Activated CD8-positive, alpha-beta memory T cell treated with anti-CD3 and anti-CD28 coated beads for 1 hour (primary cell): ENCODE measurements around the gene PDE11A.
"Not testable (repeated sequence)": the region's sequence is repeated elsewhere in the genome, so short reads cannot be mapped to it uniquely, and the experiment has no call there.

Experiments used
- DNase-seq, 2 donors: peaks; one replicate each; pipeline ENCODE4 v3.0.0-alpha.2; 2020; ENCODE audit warnings: low read depth in 1 of 2; ENCODE audit errors: extremely low read depth in 1 of 2

Gene PDE11A

GRCh38 chr2:178012639-178013038, 59.9 kb downstream of the PDE11A start:
- DNase-seq, result no peak

- DNase-seq, result no peak
Observed at GRCh38 chr2:178009813-178010212, 62.8 kb downstream of the PDE11A start.

GRCh38 chr2:178008636-178009289, 63.8 kb downstream of the PDE11A start:
- no peak for DNase-seq

- no peak for DNase-seq
Observed at GRCh38 chr2:178006710-178007109, 65.9 kb downstream of the PDE11A start.

GRCh38 chr2:178005756-178006155, 66.8 kb downstream of the PDE11A start:
- DNase-seq, result no peak

GRCh38 chr2:178002038-178002437, 70.5 kb downstream of the PDE11A start:
- DNase-seq, result no peak

- no peak for DNase-seq
Observed at GRCh38 chr2:177998996-177999395, 73.6 kb downstream of the PDE11A start.

- DNase-seq, result no peak
Observed at GRCh38 chr2:177998006-177998405, 74.6 kb downstream of the PDE11A start.

GRCh38 chr2:177992992-177993391, 79.6 kb downstream of the PDE11A start:
- no peak for DNase-seq

- no peak for DNase-seq
Observed at GRCh38 chr2:177989029-177989885, 83.3 kb downstream of the PDE11A start.

- no peak for DNase-seq
Observed at GRCh38 chr2:177984749-177985148, 87.8 kb downstream of the PDE11A start.

- DNase-seq, result no peak
Observed at GRCh38 chr2:177983183-177983788, 89.3 kb downstream of the PDE11A start.

- DNase-seq, result no peak
Observed at GRCh38 chr2:177972782-177973181, 99.8 kb downstream of the PDE11A start.

GRCh38 chr2:177972123-177972522, 100.5 kb downstream of the PDE11A start:
- DNase-seq, result no peak

GRCh38 chr2:177970670-177971454, 101.7 kb downstream of the PDE11A start:
- no peak for DNase-seq

- no peak for DNase-seq
Observed at GRCh38 chr2:177964892-177965291, 107.7 kb downstream of the PDE11A start.

- DNase-seq, result no peak
Observed at GRCh38 chr2:177952151-177952550, 120.4 kb downstream of the PDE11A start.

- DNase-seq, result not testable (repeated sequence)
Observed at GRCh38 chr2:177947598-177947997, 125.0 kb downstream of the PDE11A start.

- not testable (repeated sequence) for DNase-seq
Observed at GRCh38 chr2:177944530-177944929, 128.0 kb downstream of the PDE11A start.

- no peak for DNase-seq
Observed at GRCh38 chr2:177942731-177943130, 129.8 kb downstream of the PDE11A start.

- no peak for DNase-seq
Observed at GRCh38 chr2:177939211-177939610, 133.4 kb downstream of the PDE11A start.
